ENCODE measurements around the gene AKAP13.
"Not testable (repeated sequence)": the region's sequence is repeated elsewhere in the genome, so short reads cannot be mapped to it uniquely, and the experiment has no call there.

The AKAP13 gene

GRCh38 chr15:85580879-85581278 is 200.5 kb downstream of the AKAP13 start:
- DNase-seq, result peak; percentile 93

DNA sequence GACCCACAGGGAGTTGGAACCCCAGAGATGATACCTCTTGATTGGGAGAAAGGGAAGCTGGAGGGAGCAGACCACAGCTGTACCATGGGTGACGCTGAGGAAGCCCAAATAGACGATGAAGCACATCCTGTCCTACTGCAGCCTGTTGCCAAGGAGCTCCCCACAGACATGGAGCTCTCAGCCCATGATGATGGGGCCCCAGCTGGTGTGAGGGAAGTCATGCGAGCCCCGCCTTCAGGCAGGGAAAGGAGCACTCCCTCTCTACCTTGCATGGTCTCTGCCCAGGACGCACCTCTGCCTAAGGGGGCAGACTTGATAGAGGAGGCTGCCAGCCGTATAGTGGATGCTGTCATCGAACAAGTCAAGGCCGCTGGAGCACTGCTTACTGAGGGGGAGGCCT is 201.1 kb downstream of the AKAP13 start:
- peak; percentile 67 for DNase-seq

DNA sequence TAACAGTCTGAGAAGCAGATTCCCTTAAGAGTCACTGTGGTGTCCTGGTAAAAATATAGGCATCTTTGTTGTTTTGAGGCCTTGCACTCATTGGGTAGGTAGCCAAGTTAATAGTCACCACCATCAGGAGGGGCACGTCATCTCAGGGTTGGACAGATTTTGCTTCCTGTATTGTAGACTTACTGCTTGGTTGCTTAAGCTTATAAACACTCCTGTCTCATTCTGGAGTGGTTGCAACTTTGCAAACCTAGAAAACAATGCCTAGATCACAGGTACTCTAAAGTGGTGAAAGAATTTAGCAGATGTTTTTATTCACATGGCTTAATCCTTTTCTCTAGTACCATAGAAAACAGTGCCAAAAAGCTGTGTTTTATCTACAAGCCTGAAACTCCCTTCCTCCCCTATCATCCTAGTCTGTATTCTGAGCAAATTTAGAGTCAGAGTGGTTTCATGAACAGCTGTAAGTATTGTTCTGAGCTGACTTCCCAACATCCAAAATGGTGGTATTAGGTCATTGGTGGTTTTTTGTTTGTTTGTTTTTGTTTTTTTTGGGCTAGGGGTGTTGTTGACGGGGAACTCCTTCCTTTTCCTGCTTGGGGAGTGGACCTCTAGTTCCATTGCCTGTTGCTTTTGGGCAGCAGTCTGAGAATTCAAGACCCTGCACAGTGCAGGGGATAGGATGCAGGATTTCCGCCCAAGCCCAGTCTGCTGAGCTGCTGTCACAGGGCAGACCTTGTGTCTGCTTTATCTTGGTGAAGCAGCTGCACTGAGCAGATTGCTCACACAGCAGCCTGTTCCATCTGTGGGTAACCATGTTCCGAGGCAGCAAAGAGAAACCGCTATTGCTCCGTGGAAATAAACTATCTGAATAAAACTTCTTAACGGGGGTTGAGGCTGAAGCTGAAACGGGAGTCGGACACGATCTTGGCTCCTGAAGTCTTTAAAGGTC is 202.0 kb downstream of the AKAP13 start:
- DNase-seq, result peak; percentile 89

- peak; percentile 42 for DNase-seq
These were observed 203.0 kb downstream of the AKAP13 start for GRCh38 chr15:85583442-85583841.

DNA sequence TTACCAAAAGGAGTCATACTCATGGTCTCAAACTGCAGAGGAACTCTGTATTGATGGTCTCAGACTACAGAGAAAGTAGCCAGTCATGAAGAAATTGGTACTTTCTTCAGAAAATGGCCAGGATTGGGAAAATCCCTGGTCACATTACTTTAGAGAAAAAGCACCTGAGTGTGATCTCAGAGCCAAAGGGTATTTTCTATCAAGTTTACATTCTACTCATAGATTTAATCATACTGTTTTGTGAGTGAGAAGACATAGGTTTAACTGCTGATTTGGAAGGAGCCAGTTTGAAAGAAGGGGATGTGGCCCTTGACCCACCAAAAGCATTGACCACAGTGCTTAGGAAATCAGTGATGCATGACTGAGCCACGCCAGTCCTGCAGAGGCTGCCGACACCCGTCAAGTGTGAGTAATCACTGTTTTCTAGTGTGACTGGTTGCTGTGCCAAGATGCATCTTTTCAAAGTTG is 203.6 kb downstream of the AKAP13 start:
- peak; percentile 95 for DNase-seq

DNA sequence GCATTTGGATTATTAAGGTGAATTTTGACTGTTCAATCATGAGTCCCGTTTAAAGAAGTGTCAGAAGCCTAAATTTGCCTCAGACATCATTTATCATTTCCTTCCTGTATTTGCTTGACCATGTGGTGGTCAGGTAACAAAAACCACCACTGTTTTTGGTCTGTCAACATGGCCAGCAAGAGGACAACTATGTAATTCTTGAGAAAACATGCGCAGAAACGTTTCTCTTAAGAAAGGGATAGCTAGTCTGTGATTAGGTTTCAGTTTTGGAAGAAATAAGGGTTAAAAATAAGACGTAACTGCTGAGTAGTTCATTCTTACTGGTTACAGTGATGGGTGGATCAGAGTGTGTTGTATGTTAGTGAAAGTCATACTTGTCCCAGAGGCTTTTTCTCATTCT is 204.5 kb downstream of the AKAP13 start:
- peak; percentile 61 for DNase-seq

- not testable (repeated sequence) for DNase-seq
These were observed 205.8 kb downstream of the AKAP13 start for GRCh38 chr15:85586196-85586595.

- peak; percentile 74 for DNase-seq
These were observed 207.5 kb downstream of the AKAP13 start for GRCh38 chr15:85587707-85588411.

DNA sequence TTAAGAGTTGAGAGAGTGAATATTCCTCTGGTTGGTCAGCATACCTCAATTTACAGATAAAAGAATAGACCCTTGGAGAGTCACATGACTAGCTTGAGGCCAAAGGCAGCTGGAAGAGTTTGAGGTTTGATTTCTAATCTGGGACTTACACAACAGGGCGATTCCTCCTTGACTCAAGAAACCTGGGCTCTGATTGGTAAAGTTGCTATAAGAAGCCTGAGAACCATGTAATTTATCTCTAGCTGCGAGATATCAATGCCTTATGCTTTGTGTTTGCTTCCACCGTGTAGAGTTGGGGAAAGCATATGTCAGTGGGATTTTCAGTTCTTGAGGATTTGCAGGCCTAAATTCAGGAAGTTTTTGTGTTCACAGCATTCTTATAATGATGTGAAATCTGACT is 208.3 kb downstream of the AKAP13 start:
- DNase-seq, result peak; percentile 37

GRCh38 chr15:85589851-85590250 is 209.4 kb downstream of the AKAP13 start:
- no peak for DNase-seq

GRCh38 chr15:85591622-85592021 is 211.2 kb downstream of the AKAP13 start:
- DNase-seq, result no peak

- no peak for DNase-seq
These were observed 211.7 kb downstream of the AKAP13 start for GRCh38 chr15:85592148-85592547.

DNA sequence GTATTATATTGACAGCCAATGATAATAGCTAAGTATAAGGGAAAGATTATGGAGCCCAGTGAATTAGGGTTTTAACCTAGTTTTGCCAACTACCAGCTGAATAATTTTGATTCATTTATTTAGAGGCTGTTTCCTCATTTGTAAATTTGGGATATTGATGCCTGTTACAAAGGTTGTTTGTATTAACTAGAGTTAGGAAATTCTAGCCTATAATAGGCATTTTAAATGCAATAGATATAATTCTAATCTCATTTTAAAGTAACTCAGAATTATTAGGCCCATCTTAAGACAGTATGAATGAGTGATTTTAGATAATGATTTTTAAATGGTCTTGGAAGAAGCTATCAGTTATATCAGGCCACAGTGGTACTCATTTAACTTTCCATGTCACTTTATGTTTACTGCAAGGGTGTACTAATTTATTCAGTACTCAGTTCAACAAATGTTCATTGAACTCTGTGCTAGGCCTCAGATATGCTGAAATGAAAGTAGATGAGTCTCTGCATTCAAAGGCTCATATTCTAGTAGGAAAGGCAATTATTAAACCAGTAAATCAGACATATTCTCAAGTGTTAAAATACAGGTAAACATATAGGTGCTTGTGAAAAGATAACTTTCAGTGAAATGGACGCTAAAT is 213.5 kb downstream of the AKAP13 start:
- DNase-seq, result no peak

GRCh38 chr15:85595804-85596536 is 215.6 kb downstream of the AKAP13 start:
- DNase-seq, result no peak

DNA sequence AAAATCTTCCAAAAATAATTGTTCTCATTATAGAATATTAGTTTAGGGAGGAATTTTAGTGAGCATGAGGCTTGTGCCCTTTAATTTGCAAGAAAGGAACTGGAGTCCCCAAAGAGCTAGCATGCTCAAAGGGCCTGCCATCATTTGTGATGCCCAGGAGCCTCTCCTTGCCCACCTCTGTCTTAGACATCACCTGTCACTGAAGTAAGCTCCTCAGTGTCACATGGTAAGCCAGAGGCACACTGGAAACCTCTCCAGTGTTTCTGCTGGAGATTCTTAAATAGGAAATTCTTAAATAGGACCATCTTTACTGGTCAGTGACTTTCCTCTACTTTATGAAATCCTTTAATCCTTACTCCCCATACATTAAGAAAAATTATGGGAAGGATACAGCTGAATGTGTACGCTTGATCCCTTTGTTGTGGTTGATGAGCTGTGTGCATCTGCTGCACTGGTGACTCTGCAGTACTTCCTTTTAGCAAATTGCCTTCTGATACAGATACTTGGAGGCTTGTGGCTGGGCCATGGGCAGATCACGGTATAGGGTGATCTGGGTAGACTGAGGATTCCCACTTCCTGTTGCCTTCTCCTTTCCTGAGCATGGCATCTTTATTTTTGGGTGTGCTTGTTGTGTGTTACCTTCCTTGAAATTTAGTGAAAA is 216.9 kb downstream of the AKAP13 start:
- peak; percentile 45 for DNase-seq

DNA sequence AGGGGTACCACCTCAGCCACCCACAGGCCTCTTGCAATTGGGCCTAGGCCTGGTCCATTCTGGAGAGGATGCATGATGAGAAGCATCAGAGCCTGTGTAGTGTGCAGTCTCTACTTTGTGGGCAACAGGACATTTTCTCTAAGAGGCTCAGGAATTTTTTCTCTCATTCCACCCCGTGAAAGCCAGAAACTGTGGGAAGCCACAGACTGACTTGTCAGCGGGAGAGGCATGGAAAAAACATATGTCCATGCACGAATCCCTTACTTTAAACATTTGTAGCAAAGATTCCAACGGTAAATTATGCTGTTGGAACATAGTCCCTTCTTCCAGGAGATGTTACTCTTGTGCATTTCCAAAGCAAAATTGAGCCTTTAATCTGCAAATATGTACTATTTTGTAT is 217.8 kb downstream of the AKAP13 start:
- no peak for DNase-seq

DNA sequence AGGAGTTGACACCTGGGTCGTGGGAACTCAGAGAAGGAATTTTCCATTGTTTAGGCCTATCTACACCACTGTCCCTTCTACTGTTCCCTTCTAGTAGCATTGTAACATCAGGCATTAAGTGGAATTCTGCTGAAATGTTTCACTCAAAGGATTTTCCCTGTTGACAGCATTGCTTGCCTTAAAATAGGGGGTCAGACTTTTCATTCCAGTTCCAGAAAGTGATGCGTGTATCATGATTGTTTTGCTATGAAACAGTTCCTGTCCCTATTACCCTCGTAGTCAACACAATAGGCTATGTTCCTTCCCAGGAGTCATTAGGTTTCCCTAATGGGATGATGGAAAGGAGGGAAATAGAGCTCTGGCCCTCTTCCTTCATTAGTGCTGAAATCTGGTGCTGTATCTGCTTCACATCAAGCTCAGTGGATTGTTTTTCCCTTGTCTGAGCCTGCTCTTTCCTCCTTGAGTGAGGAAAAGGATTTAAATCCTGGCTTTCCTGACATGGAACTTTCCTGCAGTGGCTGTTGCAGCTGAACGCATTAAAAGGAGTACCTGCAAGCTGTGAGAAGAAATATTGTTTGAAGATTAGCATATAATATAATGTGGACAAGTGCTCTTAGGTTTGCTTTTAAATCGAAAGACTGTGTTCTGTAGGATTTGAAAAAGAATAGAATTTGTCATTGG is 218.5 kb downstream of the AKAP13 start:
- DNase-seq, result no peak

DNA sequence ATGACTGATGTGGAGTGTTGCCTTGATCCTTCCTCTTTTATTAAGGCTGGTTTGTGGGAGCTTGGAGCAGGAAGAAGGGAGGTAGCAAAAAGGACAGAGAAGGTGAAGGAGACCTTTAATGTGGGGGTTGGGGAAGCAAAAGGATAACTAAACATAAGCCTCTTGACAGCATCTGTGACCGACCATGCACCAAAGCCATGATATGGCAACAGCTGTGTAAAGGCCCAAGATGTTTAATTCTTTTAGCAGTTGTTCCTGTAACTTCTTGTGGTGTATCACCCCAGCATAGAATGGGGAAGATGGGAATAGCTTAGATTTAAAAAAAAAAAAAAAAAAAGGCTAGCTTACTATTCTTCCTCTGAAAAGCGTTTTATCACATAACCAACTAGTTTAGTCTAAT is 219.6 kb downstream of the AKAP13 start:
- DNase-seq, result no peak

DNA sequence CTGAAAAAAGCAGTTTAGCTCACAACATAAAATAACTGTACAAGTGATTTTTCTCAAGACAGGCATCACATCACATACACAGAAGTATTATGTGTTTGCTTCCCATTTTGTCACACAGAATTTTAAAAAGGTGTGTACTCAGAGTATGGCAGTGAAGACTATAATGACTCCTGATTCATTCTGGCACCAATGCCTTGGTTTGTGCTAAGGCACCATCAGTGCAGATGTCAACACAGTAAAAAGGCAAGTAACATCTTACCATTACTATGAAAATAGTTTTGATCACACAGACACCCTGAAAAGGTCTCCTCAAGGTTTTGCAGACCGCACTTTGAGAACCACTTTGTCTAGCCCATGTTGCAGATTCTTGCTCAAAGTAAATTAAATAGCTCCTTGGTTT is 222.8 kb downstream of the AKAP13 start:
- no peak for DNase-seq

GRCh38 chr15:85603703-85604102 is 223.3 kb downstream of the AKAP13 start:
- DNase-seq, result no peak

GRCh38 chr15:85604194-85604593 is 223.8 kb downstream of the AKAP13 start:
- DNase-seq, result no peak

DNA sequence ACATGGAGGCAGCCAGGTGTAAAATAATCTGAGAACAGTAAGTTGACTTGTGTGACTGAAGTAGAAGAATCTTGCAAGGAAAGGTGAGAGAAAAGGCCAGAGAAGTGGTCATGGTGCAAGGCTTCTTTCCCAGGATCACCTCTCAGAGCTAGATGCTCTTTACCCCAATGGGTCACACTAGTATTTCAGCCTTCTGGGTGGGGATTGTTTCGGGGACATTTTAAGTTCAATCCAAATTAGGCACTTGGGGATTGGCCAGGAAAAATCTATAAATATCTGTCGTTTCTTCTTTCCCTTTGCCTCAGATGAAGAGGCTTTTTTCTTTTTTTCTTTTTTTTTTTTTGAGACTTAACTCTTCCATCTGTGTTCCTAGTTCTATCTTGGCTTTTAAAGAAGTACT is 226.3 kb downstream of the AKAP13 start:
- DNase-seq, result no peak
